Measurements from ENCODE around the gene PTPRA. TPM values are rescaled to one million over a fixed set of nuclear protein-coding genes. Genes with fewer than 3 reads are reported as not detected.

Gene PTPRA
- total RNA-seq, 1 experiment from 2014 or later: 45.2 TPM

GRCh38 chr20:3045042-3045815, 171.9 kb downstream of the PTPRA start:
- no peak for TF ChIP-seq CTCF (conservative IDR thresholded peaks at IDR 0.05)
- Histone ChIP-seq H3K27ac (ENCODE audit: insufficient read length, low read depth, low read length) (no peak overlapping the region), H2BK12ac (ENCODE audit: insufficient read length, low read depth, low read length) (no peak overlapping the region), H3K56ac (ENCODE audit: insufficient read length, low read depth, low read length) (no peak overlapping the region), H3K14ac (ENCODE audit: insufficient read depth, low read length) (peak overlapping the region; percentile 81), H2BK15ac (ENCODE audit: low read depth, low read length) (no peak overlapping the region), H3K4me1 (ENCODE audit: insufficient read depth, low read length) (peaks cover 12% of the 10 kb centered on the region; the same call in 1 of the 2 replicates), H3K27me3 (ENCODE audit: insufficient read depth, low read length) (no peaks in the 10 kb centered on the region), H3K9me3 (ENCODE audit: control insufficient read depth, low read depth, low read length) (no peaks in the 10 kb centered on the region), H4K20me1 (ENCODE audit: control insufficient read depth, insufficient read depth, insufficient read length) (no peaks in the 10 kb centered on the region), H4K91ac (ENCODE audit: insufficient read length, low read depth, low read length) (no peak overlapping the region), H3K79me2 (ENCODE audit: insufficient read depth, low read length) (no peaks in the 10 kb centered on the region; the same call in 1 of the 2 replicates), H4K5ac (ENCODE audit: insufficient read length, low read depth, low read length) (no peak overlapping the region), H2AFZ (ENCODE audit: low read length) (no peak overlapping the region), H2BK120ac (ENCODE audit: low read depth, low read length, poor library complexity, severe bottlenecking) (no peak overlapping the region), H4K8ac (replicated peaks; ENCODE audit: insufficient read length, low read depth, low read length) (no peak overlapping the region), H3K4me2 (ENCODE audit: insufficient read depth, insufficient read length, low read length) (peak overlapping the region; percentile 67), H3T11ph (ENCODE audit: low read length) (no peak overlapping the region), H3K23me2 (ENCODE audit: insufficient read length, low read depth, low read length, poor library complexity, severe bottlenecking) (peaks cover 13% of the 10 kb centered on the region), H3K9ac (ENCODE audit: extremely low read depth, insufficient read length, low read length) (peak overlapping the region; percentile 57), H3K23ac (ENCODE audit: insufficient read length, low read depth, low read length) (no peak overlapping the region), H2BK5ac (ENCODE audit: insufficient read length, low read length) (no peak overlapping the region), H2AK5ac (ENCODE audit: insufficient read length, low read length) (no peak overlapping the region), H2BK20ac (ENCODE audit: low read depth, low read length, poor library complexity, severe bottlenecking) (peak overlapping the region; percentile 85), H3K18ac (ENCODE audit: insufficient read length, low read depth, low read length) (peak overlapping the region; percentile 89), H3K79me1 (ENCODE audit: insufficient read depth, low read depth, low read length, poor library complexity, severe bottlenecking) (no peaks in the 10 kb centered on the region), H3K4ac (ENCODE audit: low read depth, low read length) (no peak overlapping the region)
- WGBS (ENCODE audit: extremely low coverage, insufficient read length, low lambda C conversion rate): no CpG with 5 or more reads among the region's 24 CpGs
- peaks cover 22 to 40% (median 40%) of the 10 kb centered on the region in 3 experiments for H3K36me3 Mint-ChIP-seq (ENCODE audit: insufficient read depth in 1 of 3, low read depth in 3 of 3)
- peak overlapping the region; percentile 63 to 87 (median 78); a peak in 3 of 7 replicates for H3K27ac Mint-ChIP-seq
- peaks cover 22 to 24% of the 10 kb centered on the region in 2 experiments for H3K4me1 Mint-ChIP-seq
- DNase-seq: peak; percentile 86
- peak overlapping the region; percentile 94 to 95 for H3K4me3 Mint-ChIP-seq
- H3K9me3 Mint-ChIP-seq: no peaks in the 10 kb centered on the region
- H3K27me3 Mint-ChIP-seq (ENCODE audit: low read depth): no peaks in the 10 kb centered on the region; the same call in 1 of the 2 replicates
